Suprapubic skin (tissue), 4 donors: ENCODE data around the gene DRD2.

ENCODE experiments used
- POLR2A ChIP-seq, 2 donors: fragments of 450-650 bp; IDR thresholded peaks; one replicate each; pipeline ENCODE4 v1.6.1; 2017; ENCODE audit warnings: antibody characterized with exemption in 2 of 2, mild to moderate bottlenecking in 2 of 2, moderate library complexity in 2 of 2
- POLR2AphosphoS5 ChIP-seq, 3 donors: sonication (generic); formaldehyde crosslinking; IDR thresholded peaks; one replicate each; pipeline ENCODE4 v1.6.1; 2017; ENCODE audit warnings: antibody characterized with exemption in 3 of 3
- TF ChIP-seq, protein P1 (sequence below), 2 donors: fragments of 200-600 bp in 1 of 2; fragments of 450-650 bp in 1 of 2; sonication (generic) in 1 of 2; IDR thresholded peaks; one replicate each; pipeline ENCODE4 v1.5.1; 2016 to 2019; ENCODE audit warnings: antibody characterized with exemption in 2 of 2, mild to moderate bottlenecking in 1 of 2, moderate library complexity in 1 of 2

DNA sequence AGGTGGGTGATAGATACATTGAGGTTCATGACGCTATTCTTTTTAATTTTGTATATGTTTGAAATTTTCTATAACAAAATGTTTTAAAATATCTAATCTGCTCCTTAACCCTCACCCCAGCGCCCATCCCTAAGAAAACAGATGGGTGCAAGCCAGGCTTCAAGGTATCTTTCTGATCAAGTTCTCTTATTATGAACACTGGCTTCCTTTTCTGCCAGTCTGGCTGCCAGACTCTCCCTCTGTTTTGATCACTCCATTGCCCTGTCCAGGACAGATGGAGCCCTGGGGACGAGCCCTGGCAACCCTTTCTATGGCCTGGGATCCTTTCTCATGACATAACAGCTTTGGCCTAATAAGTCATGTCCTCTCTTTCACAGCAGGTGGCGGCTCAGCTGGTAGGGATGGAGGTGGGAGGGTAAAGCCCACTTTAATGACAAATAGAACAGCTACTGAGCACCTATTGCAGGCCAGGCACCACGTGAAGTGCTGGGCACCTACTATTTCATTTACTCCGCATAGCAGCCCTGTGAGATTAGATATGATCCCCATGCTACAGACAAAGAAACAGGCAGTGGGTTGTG is 38.4 kb downstream of the DRD2 start:
- TF ChIP-seq, protein P1, sequence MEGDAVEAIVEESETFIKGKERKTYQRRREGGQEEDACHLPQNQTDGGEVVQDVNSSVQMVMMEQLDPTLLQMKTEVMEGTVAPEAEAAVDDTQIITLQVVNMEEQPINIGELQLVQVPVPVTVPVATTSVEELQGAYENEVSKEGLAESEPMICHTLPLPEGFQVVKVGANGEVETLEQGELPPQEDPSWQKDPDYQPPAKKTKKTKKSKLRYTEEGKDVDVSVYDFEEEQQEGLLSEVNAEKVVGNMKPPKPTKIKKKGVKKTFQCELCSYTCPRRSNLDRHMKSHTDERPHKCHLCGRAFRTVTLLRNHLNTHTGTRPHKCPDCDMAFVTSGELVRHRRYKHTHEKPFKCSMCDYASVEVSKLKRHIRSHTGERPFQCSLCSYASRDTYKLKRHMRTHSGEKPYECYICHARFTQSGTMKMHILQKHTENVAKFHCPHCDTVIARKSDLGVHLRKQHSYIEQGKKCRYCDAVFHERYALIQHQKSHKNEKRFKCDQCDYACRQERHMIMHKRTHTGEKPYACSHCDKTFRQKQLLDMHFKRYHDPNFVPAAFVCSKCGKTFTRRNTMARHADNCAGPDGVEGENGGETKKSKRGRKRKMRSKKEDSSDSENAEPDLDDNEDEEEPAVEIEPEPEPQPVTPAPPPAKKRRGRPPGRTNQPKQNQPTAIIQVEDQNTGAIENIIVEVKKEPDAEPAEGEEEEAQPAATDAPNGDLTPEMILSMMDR (IDR thresholded peaks at IDR 0.05): no peak
- no peak for TF ChIP-seq POLR2AphosphoS5 (IDR thresholded peaks at IDR 0.05)
- TF ChIP-seq POLR2A (IDR thresholded peaks at IDR 0.05): no peak
